BE2C (cell line): Measurements from ENCODE around the gene GMPR.

Experiments used
- DNase-seq: peaks from one replicate; pipeline ENCODE4 v3.0.0-alpha.2; 2020
- H3K27me3 ChIP-seq: fragments of 250-450 bp; sonication (Bioruptor Pico); 2 replicates; pipeline ENCODE4 v1.5.1; 2020; ENCODE audit warnings: mild to moderate bottlenecking
- H3K36me3 ChIP-seq: fragments of 250-450 bp; sonication (Bioruptor Pico); 2 replicates; pipeline ENCODE4 v1.5.1; 2020; ENCODE audit warnings: mild to moderate bottlenecking
- H3K4me1 ChIP-seq: fragments of 250-450 bp; sonication (Bioruptor Pico); 2 replicates; pipeline ENCODE4 v1.5.1; 2020
- H3K4me3 ChIP-seq: 2 replicates; pipeline ENCODE4 v1.5.1; 2011; ENCODE audit warnings: low read depth, low read length
- H3K9me3 ChIP-seq: fragments of 250-450 bp; sonication (Bioruptor Pico); 2 replicates; pipeline ENCODE4 v1.5.1; 2020
- CTCF ChIP-seq: IDR thresholded peaks from 2 replicates; pipeline ENCODE4 v1.5.1; 2012; ENCODE audit warnings: mild to moderate bottlenecking, low read depth, low read length

GMPR gene

GRCh38 chr6:16251706-16252105, 13.3 kb downstream of the GMPR start:
- Histone ChIP-seq H3K9me3 (no peaks in the 10 kb centered on the region), H3K36me3 (no peaks in the 10 kb centered on the region), H3K4me1 (peaks cover 2% of the 10 kb centered on the region), H3K27me3 (no peaks in the 10 kb centered on the region), H3K4me3 (no peak overlapping the region)
- TF ChIP-seq CTCF = no peak
- no peak for DNase-seq

- peaks cover 4% of the 10 kb centered on the region for H3K4me1 ChIP-seq
- no peak overlapping the region for H3K4me3 ChIP-seq
- TF ChIP-seq CTCF = no peak
- H3K27me3 ChIP-seq = no peaks in the 10 kb centered on the region
- H3K9me3 ChIP-seq = no peaks in the 10 kb centered on the region
- DNase-seq = no peak
- H3K36me3 ChIP-seq = no peaks in the 10 kb centered on the region
These were observed 14.4 kb downstream of the GMPR start for GRCh38 chr6:16252686-16253299.

- H3K9me3 ChIP-seq = no peaks in the 10 kb centered on the region
- no peak for TF ChIP-seq CTCF
- no peak overlapping the region for H3K4me3 ChIP-seq
- H3K4me1 ChIP-seq = peaks cover 4% of the 10 kb centered on the region
- H3K27me3 ChIP-seq = no peaks in the 10 kb centered on the region
- H3K36me3 ChIP-seq = no peaks in the 10 kb centered on the region
- no peak for DNase-seq
These were observed 15.2 kb downstream of the GMPR start for GRCh38 chr6:16253399-16254144.

GRCh38 chr6:16254535-16254934, 16.1 kb downstream of the GMPR start:
- no peak for DNase-seq
- Histone ChIP-seq H3K36me3 (no peaks in the 10 kb centered on the region), H3K4me1 (peaks cover 4% of the 10 kb centered on the region), H3K9me3 (no peaks in the 10 kb centered on the region), H3K4me3 (no peak overlapping the region), H3K27me3 (no peaks in the 10 kb centered on the region)
- no peak for TF ChIP-seq CTCF

GRCh38 chr6:16256781-16257180, 18.4 kb downstream of the GMPR start:
- TF ChIP-seq CTCF = no peak
- peaks cover 4% of the 10 kb centered on the region for H3K4me1 ChIP-seq
- no peak overlapping the region for H3K4me3 ChIP-seq
- peak; percentile 45 for DNase-seq
- H3K27me3 ChIP-seq = no peaks in the 10 kb centered on the region
- H3K9me3 ChIP-seq = no peaks in the 10 kb centered on the region
- H3K36me3 ChIP-seq = no peaks in the 10 kb centered on the region
